ENCODE measurements around the gene EFEMP2.

DNA sequence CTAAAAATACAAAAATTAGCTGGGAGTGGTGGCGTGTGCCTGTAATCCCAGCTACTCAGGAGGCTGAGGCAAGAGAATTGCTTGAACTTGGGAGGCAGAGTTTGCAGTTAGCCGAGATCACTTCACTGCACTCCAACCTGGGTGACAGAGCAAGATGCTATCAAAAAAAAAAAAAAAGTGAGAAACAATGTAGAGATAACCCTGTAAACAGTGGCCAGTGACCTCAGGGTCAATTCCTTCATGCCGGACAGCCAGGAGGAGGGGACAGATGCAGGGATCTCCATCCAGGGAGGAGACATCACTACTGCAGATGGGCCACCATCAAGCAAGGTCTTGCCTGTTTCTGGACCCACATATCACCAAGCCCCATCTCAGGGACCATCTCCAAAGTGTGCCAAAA, 24.9 kb downstream of the EFEMP2 start:
- TF ChIP-seq, protein P1, sequence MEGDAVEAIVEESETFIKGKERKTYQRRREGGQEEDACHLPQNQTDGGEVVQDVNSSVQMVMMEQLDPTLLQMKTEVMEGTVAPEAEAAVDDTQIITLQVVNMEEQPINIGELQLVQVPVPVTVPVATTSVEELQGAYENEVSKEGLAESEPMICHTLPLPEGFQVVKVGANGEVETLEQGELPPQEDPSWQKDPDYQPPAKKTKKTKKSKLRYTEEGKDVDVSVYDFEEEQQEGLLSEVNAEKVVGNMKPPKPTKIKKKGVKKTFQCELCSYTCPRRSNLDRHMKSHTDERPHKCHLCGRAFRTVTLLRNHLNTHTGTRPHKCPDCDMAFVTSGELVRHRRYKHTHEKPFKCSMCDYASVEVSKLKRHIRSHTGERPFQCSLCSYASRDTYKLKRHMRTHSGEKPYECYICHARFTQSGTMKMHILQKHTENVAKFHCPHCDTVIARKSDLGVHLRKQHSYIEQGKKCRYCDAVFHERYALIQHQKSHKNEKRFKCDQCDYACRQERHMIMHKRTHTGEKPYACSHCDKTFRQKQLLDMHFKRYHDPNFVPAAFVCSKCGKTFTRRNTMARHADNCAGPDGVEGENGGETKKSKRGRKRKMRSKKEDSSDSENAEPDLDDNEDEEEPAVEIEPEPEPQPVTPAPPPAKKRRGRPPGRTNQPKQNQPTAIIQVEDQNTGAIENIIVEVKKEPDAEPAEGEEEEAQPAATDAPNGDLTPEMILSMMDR (IDR thresholded peaks at IDR 0.05), result no peak
- no peak for TF ChIP-seq POLR2A (IDR thresholded peaks at IDR 0.05)
